PC-3 (cell line): Measurements from ENCODE around the gene TMPRSS7. TPM values are rescaled to one million over a fixed set of nuclear protein-coding genes. Genes with fewer than 3 reads are reported as not detected.
A peak's percentile ranks its signal among the peaks of the same experiment; 100 is the strongest.

Experiments
- ATAC-seq: fragments of 200-7000 bp; cut with Tn5 transposase; 2 replicates; pipeline ENCODE4 v1.9.1; 2020; ENCODE audit warnings: mild to moderate bottlenecking, moderate library complexity
- BruUV-seq: library from RNA; stranded (reverse); fragments of 400-500 nt; replicated peaks from 2 replicates; lab custom pipeline; 2021; lab: Mats Ljungman, UMichigan
- CTCF ChIA-PET: fragments of 300-600 bp; sonication (Branson Sonifier 250); formaldehyde crosslinking; loops from one replicate; lab custom pipeline; 2022; ENCODE audit warnings: antibody characterized with exemption; lab: Charles Lee
- POLR2A ChIA-PET: fragments of 300-600 bp; sonication (Branson Sonifier 250); formaldehyde crosslinking; loops from one replicate; lab custom pipeline; 2022; ENCODE audit warnings: antibody characterized with exemption; ENCODE audit not compliant: unreplicated experiment; lab: Charles Lee
- DNase-seq: peaks from one replicate; pipeline ENCODE4 v3.0.0-alpha.2; 2015
- H2AFZ ChIP-seq: fragments of 300-600 bp; sonication (generic); 2 replicates; pipeline ENCODE4 v1.6.0; 2016; ENCODE audit warnings: antibody characterized with exemption, low read length
- H3F3A ChIP-seq: fragments of 300-600 bp; sonication (generic); one replicate; pipeline ENCODE4 v1.6.0; 2017; ENCODE audit warnings: antibody characterized with exemption, low read length, control low read depth, mild to moderate bottlenecking; ENCODE audit not compliant: unreplicated experiment
- H3K27ac ChIP-seq: fragments of 300-600 bp; sonication (generic); 2 replicates; pipeline ENCODE4 v1.5.1; 2016; ENCODE audit warnings: mild to moderate bottlenecking, low read length
- H3K27me3 ChIP-seq: fragments of 300-600 bp; sonication (generic); 2 replicates; pipeline ENCODE4 v1.6.1; 2016; ENCODE audit warnings: low read length, mixed read lengths
- H3K36me3 ChIP-seq: fragments of 300-600 bp; sonication (generic); 2 replicates; pipeline ENCODE4 v1.6.1; 2016; ENCODE audit warnings: low read depth, mixed run types, low read length, mixed read lengths
- H3K4me1 ChIP-seq: fragments of 300-600 bp; sonication (generic); 2 replicates; pipeline ENCODE4 v1.5.1; 2016; ENCODE audit warnings: low read length; ENCODE audit not compliant: insufficient read depth
- H3K4me2 ChIP-seq: fragments of 300-600 bp; sonication (generic); 2 replicates; pipeline ENCODE4 v1.6.0; 2016; ENCODE audit warnings: low read length
- H3K4me3 ChIP-seq: fragments of 300-600 bp; sonication (generic); 2 replicates; pipeline ENCODE4 v1.5.1; 2016; ENCODE audit warnings: mild to moderate bottlenecking, low read length, mixed read lengths
- H3K79me2 ChIP-seq: fragments of 300-600 bp; sonication (generic); 2 replicates; pipeline ENCODE4 v1.6.1; 2017; ENCODE audit warnings: low read length, mixed read lengths
- H3K9ac ChIP-seq: fragments of 300-600 bp; sonication (generic); 2 replicates; pipeline ENCODE4 v1.6.0; 2016; ENCODE audit warnings: mild to moderate bottlenecking, low read length
- H3K9me2 ChIP-seq: fragments of 300-600 bp; sonication (generic); replicated peaks from 2 replicates; pipeline ENCODE4 v1.6.1; 2016; ENCODE audit warnings: mixed run types, low read length, mixed read lengths
- H3K9me3 ChIP-seq: fragments of 300-600 bp; sonication (generic); 2 replicates; pipeline ENCODE4 v1.6.1; 2016; ENCODE audit warnings: low read length, mixed read lengths
- H4K20me1 ChIP-seq: fragments of 300-600 bp; sonication (generic); 2 replicates; pipeline ENCODE4 v1.6.1; 2016; ENCODE audit warnings: low read length, mixed read lengths
- CTCF ChIP-seq: fragments of 300-600 bp; sonication (generic); conservative IDR thresholded peaks from 2 replicates; pipeline ENCODE4 v1.5.1; 2017; ENCODE audit warnings: antibody characterized with exemption, low read depth, mild to moderate bottlenecking, low read length
- EZH2 ChIP-seq: fragments of 300-600 bp; sonication (generic); IDR thresholded peaks from one replicate; pipeline ENCODE4 v1.6.1; 2017; ENCODE audit warnings: antibody characterized with exemption, mild to moderate bottlenecking, low read length; ENCODE audit not compliant: unreplicated experiment
- EZH2phosphoT487 ChIP-seq: fragments of 300-600 bp; sonication (generic); IDR thresholded peaks from 2 replicates; pipeline ENCODE4 v1.6.1; 2018; ENCODE audit warnings: mild to moderate bottlenecking, antibody characterized with exemption, low read length, borderline replicate concordance
- intact Hi-C: fragments of 100-400 bp; cut with micrococcal nuclease; formaldehyde crosslinking; loops from 2 replicates; pipeline ENCODE4 v1.9.0; 2023
- total RNA-seq: library from RNA; depleted of rRNA; stranded (reverse); fragments of >200 nt; gene quantifications from 2 replicates; pipeline ENCODE4 v1.2.3, GENCODE V29; 2014

Gene TMPRSS7
- total RNA-seq, 1 experiment from 2014 or later: 0.33 TPM

- ATAC-seq: no peak
- peaks cover 25% of the 10 kb centered on the region for H4K20me1 ChIP-seq
- peaks cover 35% of the 10 kb centered on the region for H3K79me2 ChIP-seq
- ChIA-PET CTCF (interaction anchor here (1.0 kb wide), 1 partner anchor 26 kb away, joined by 3 read pairs; no protein-coding TSS in a partner anchor), POLR2A (no interaction called here)
- TF ChIP-seq CTCF: no peak
- no peak for TF ChIP-seq EZH2phosphoT487
- no peak for TF ChIP-seq EZH2
- no peaks in the 10 kb centered on the region for H3K9me3 ChIP-seq
- no peaks in the 10 kb centered on the region for H3F3A ChIP-seq
- H3K27me3 ChIP-seq: no peaks in the 10 kb centered on the region
- no TSS peak for BruUV-seq
- H3K27ac ChIP-seq: no peak overlapping the region
- no peak overlapping the region for H3K9ac ChIP-seq
- peak overlapping the region; percentile 94; the same call in 1 of the 2 replicates for H3K4me3 ChIP-seq
- intact Hi-C loops: loop anchor here (5.0 kb wide), 1 partner anchor 98 kb away; no protein-coding TSS in a partner anchor
- no peaks in the 10 kb centered on the region for H3K36me3 ChIP-seq
- DNase-seq: peak; percentile 49
- no peak overlapping the region for H2AFZ ChIP-seq
- H3K9me2 ChIP-seq: no peaks in the 10 kb centered on the region
- H3K4me1 ChIP-seq: peaks cover 33% of the 10 kb centered on the region
- peak overlapping the region; percentile 88 for H3K4me2 ChIP-seq
Measured at GRCh38 chr3:112084980-112085705, 50.6 kb downstream of the TMPRSS7 start.

- intact Hi-C loops: loop anchor here (1.0 to 5.0 kb wide), 3 partner anchors 10 to 98 kb away; no protein-coding TSS in a partner anchor
- peak overlapping the region; percentile 88 for H3K4me2 ChIP-seq
- POLR2A ChIA-PET: interaction anchor here (0.6 to 1.0 kb wide), 3 partner anchors 12 to 47 kb away, joined by 3 to 6 read pairs (median 3); no protein-coding TSS in a partner anchor
- CTCF ChIA-PET: no interaction called here
- H3K79me2 ChIP-seq: peaks cover 41% of the 10 kb centered on the region
- peak overlapping the region; percentile 94 for H3K4me3 ChIP-seq
- no peaks in the 10 kb centered on the region for H3F3A ChIP-seq
- DNase-seq: no peak
- peaks cover 39% of the 10 kb centered on the region for H3K4me1 ChIP-seq
- peak; percentile 2 for ATAC-seq
- no peak for TF ChIP-seq CTCF
- TF ChIP-seq EZH2phosphoT487: no peak
- no peak for TF ChIP-seq EZH2
- no peaks in the 10 kb centered on the region for H3K36me3 ChIP-seq
- no peaks in the 10 kb centered on the region for H3K9me3 ChIP-seq
- no peaks in the 10 kb centered on the region for H3K27me3 ChIP-seq
- peak overlapping the region; percentile 96 for H3K9ac ChIP-seq
- no peaks in the 10 kb centered on the region for H3K9me2 ChIP-seq
- BruUV-seq: TSS peak; percentile 71
- peaks cover 30% of the 10 kb centered on the region for H4K20me1 ChIP-seq
- peak overlapping the region; percentile 97 for H2AFZ ChIP-seq
- peak overlapping the region; percentile 93 for H3K27ac ChIP-seq
Measured at GRCh38 chr3:112085735-112086075, 51.2 kb downstream of the TMPRSS7 start.
